Limb (tissue), 2 donors: ENCODE data around the gene LAMA1.

Experiments used
- DNase-seq, 2 donors: peaks; one replicate each; pipeline ENCODE4 v3.0.0-alpha.2; 2016; ENCODE audit errors: extremely low spot score in 2 of 2

Gene LAMA1

GRCh38 chr18:7105943-7106342, 11.7 kb downstream of the LAMA1 start:
- no peak for DNase-seq

- no peak for DNase-seq
Measured at GRCh38 chr18:7105268-7105667, 12.3 kb downstream of the LAMA1 start.

- DNase-seq: no peak
Measured at GRCh38 chr18:7104649-7105048, 12.9 kb downstream of the LAMA1 start.

- DNase-seq: no peak
Measured at GRCh38 chr18:7102131-7102530, 15.5 kb downstream of the LAMA1 start.

GRCh38 chr18:7096838-7097237, 20.8 kb downstream of the LAMA1 start:
- no peak for DNase-seq

- peak in 1 of 2 donors; percentile 37 for DNase-seq
Measured at GRCh38 chr18:7094427-7094826, 23.2 kb downstream of the LAMA1 start.

GRCh38 chr18:7090771-7091170, 26.8 kb downstream of the LAMA1 start:
- no peak for DNase-seq

GRCh38 chr18:7089369-7089768, 28.2 kb downstream of the LAMA1 start:
- DNase-seq: no peak

GRCh38 chr18:7084080-7085065, 33.2 kb downstream of the LAMA1 start:
- peak in 1 of 2 donors; percentile 19 for DNase-seq

GRCh38 chr18:7082671-7083070, 34.9 kb downstream of the LAMA1 start:
- no peak for DNase-seq

GRCh38 chr18:7079231-7079630, 38.4 kb downstream of the LAMA1 start:
- DNase-seq: no peak

- DNase-seq: no peak
Measured at GRCh38 chr18:7072593-7072992, 45.0 kb downstream of the LAMA1 start.

GRCh38 chr18:7071600-7071999, 46.0 kb downstream of the LAMA1 start:
- DNase-seq: no peak

- no peak for DNase-seq
Measured at GRCh38 chr18:7070466-7070865, 47.1 kb downstream of the LAMA1 start.

GRCh38 chr18:7068871-7069590, 48.6 kb downstream of the LAMA1 start:
- no peak for DNase-seq

- DNase-seq: no peak
Measured at GRCh38 chr18:7066965-7067555, 50.5 kb downstream of the LAMA1 start.

GRCh38 chr18:7065736-7066135, 51.9 kb downstream of the LAMA1 start:
- DNase-seq: no peak

GRCh38 chr18:7064346-7064745, 53.3 kb downstream of the LAMA1 start:
- DNase-seq: no peak

- no peak for DNase-seq
Measured at GRCh38 chr18:7062811-7063210, 54.8 kb downstream of the LAMA1 start.

GRCh38 chr18:7062236-7062635, 55.4 kb downstream of the LAMA1 start:
- DNase-seq: no peak

- no peak for DNase-seq
Measured at GRCh38 chr18:7059276-7059675, 58.3 kb downstream of the LAMA1 start.

- DNase-seq: no peak
Measured at GRCh38 chr18:7056026-7056425, 61.6 kb downstream of the LAMA1 start.
